A673 (cell line): ENCODE measurements around the gene HCST. TPM values are rescaled to one million over a fixed set of nuclear protein-coding genes. Genes with fewer than 3 reads are reported as not detected.
"Not testable (repeated sequence)": the region's sequence is repeated elsewhere in the genome, so short reads cannot be mapped to it uniquely, and the experiment has no call there.

Experiments used
- BruUV-seq: library from RNA; stranded (reverse); fragments of 400-500 nt; replicated peaks from 2 replicates; lab custom pipeline; 2021; lab: Mats Ljungman, UMichigan
- CTCF ChIA-PET: fragments of 300-600 bp; sonication (Branson Sonifier 250); formaldehyde crosslinking; loops from one replicate; lab custom pipeline; 2022; ENCODE audit warnings: antibody characterized with exemption; lab: Charles Lee
- POLR2A ChIA-PET: fragments of 300-600 bp; sonication (Branson Sonifier 250); formaldehyde crosslinking; loops from one replicate; lab custom pipeline; 2022; ENCODE audit warnings: antibody characterized with exemption; ENCODE audit not compliant: low non-redundant PET; lab: Charles Lee
- DNase-seq: peaks from one replicate; pipeline ENCODE4 v3.0.0-alpha.2; 2015; ENCODE audit warnings: low spot score
- H3K27ac ChIP-seq: fragments of 200-600 bp; sonication (generic); 2 replicates; pipeline ENCODE4 v1.5.1; 2016; ENCODE audit warnings: mixed run types, low read depth, mild to moderate bottlenecking, mixed read lengths, antibody characterized with exemption, low read length; ENCODE audit not compliant: poor library complexity, severe bottlenecking
- H3K27me3 ChIP-seq: fragments of 200-600 bp; sonication (generic); replicated peaks from 2 replicates; pipeline ENCODE4 v1.6.1; 2017; ENCODE audit warnings: mixed run types, low read depth, mild to moderate bottlenecking, mixed read lengths, antibody characterized with exemption, low read length; ENCODE audit not compliant: insufficient read depth, poor library complexity
- H3K36me3 ChIP-seq: fragments of 200-600 bp; sonication (generic); 2 replicates; pipeline ENCODE4 v1.6.1; 2016; ENCODE audit warnings: mixed run types, mild to moderate bottlenecking, mixed read lengths, antibody characterized with exemption, low read length; ENCODE audit not compliant: insufficient read depth, poor library complexity, severe bottlenecking
- H3K4me1 ChIP-seq: fragments of 200-600 bp; sonication (generic); 2 replicates; pipeline ENCODE4 v1.6.1; 2017; ENCODE audit warnings: mixed run types, mild to moderate bottlenecking, mixed read lengths, antibody characterized with exemption, low read length; ENCODE audit not compliant: insufficient read depth, poor library complexity, severe bottlenecking
- H3K4me3 ChIP-seq: fragments of 200-600 bp; sonication (generic); 2 replicates; pipeline ENCODE4 v1.5.1; 2016; ENCODE audit warnings: low read depth, mixed run types, mild to moderate bottlenecking, mixed read lengths, low read length; ENCODE audit not compliant: poor library complexity, severe bottlenecking
- H3K9me3 ChIP-seq: fragments of 200-600 bp; sonication (generic); 2 replicates; pipeline ENCODE4 v1.6.1; 2016; ENCODE audit warnings: mixed run types, low read depth, mild to moderate bottlenecking, mixed read lengths, antibody characterized with exemption, low read length; ENCODE audit not compliant: poor library complexity, severe bottlenecking
- EZH2 ChIP-seq: fragments of 200-600 bp; sonication (generic); IDR thresholded peaks from 2 replicates; pipeline ENCODE4 v1.6.1; 2017; ENCODE audit warnings: borderline replicate concordance, low read depth, mild to moderate bottlenecking, mixed read lengths, antibody characterized with exemption, low read length; ENCODE audit not compliant: poor library complexity, severe bottlenecking
- intact Hi-C: fragments of 100-400 bp; cut with micrococcal nuclease; formaldehyde crosslinking; loops from one replicate; pipeline ENCODE4 v1.10.0; 2022; ENCODE audit not compliant: unreplicated experiment
- total RNA-seq: library from RNA; stranded (reverse); gene quantifications from 2 replicates; pipeline ENCODE4 v1.2.3, GENCODE V29; 2021
- TF ChIP-seq, protein P1 (sequence below): fragments of 300-800, 200-600 bp; sonication (generic); conservative IDR thresholded peaks from 2 replicates; pipeline ENCODE4 v1.5.1; 2017; ENCODE audit warnings: low read depth, mild to moderate bottlenecking, antibody characterized with exemption, low read length, moderate library complexity, mixed read lengths

The HCST gene
- total RNA-seq, 1 experiment from 2014 or later = 4.2 TPM

DNA sequence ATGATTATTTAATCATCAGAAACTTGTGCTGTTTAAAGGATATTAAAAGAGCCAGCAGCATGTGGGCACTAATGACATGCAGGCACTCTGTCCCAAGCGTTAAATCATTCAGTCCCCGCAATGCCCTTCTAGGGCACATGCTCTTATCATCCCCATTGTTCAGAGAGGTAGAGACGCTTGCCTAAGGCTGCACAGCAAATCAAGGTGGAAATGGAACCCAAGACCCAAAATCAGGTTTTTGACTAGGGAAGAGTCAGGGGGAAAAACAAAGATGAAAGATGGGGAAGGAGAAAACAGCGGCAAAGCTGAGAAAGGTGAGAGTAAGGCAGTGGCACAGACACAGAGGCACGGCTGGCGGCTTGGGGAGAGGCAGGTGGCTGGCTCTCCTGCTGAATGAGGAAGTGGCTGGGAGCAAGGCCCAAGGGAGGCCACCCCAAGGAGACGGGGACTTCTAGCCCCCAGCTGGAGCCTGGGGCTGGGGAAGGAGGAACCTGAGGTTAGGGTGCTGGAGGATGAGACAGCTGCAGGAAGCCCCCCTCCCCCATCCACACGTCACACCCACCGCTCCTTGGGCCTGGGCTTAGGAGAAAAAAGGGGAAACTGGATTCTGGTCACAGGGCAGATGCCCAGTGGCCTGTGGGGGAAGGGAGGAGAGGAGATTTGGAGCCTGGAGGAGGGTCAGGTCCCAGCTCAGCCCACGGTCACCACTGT lies 6.8 kb downstream of the HCST start:
- TF ChIP-seq, protein P1, sequence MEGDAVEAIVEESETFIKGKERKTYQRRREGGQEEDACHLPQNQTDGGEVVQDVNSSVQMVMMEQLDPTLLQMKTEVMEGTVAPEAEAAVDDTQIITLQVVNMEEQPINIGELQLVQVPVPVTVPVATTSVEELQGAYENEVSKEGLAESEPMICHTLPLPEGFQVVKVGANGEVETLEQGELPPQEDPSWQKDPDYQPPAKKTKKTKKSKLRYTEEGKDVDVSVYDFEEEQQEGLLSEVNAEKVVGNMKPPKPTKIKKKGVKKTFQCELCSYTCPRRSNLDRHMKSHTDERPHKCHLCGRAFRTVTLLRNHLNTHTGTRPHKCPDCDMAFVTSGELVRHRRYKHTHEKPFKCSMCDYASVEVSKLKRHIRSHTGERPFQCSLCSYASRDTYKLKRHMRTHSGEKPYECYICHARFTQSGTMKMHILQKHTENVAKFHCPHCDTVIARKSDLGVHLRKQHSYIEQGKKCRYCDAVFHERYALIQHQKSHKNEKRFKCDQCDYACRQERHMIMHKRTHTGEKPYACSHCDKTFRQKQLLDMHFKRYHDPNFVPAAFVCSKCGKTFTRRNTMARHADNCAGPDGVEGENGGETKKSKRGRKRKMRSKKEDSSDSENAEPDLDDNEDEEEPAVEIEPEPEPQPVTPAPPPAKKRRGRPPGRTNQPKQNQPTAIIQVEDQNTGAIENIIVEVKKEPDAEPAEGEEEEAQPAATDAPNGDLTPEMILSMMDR = no peak
- TF ChIP-seq EZH2 = no peak
- Histone ChIP-seq H3K9me3 (no peaks in the 10 kb centered on the region), H3K36me3 (no peaks in the 10 kb centered on the region), H3K4me1 (peaks cover under 1% of the 10 kb centered on the region), H3K27ac (no peak overlapping the region), H3K4me3 (no peak overlapping the region), H3K27me3 (no peaks in the 10 kb centered on the region)
- intact Hi-C loops = no loop called here
- ChIA-PET CTCF (no interaction called here), POLR2A (no interaction called here)
- no peak for DNase-seq
- BruUV-seq = no TSS peak

- POLR2A ChIA-PET = no interaction called here
Observed at GRCh38 chr19:35909684-35910035, 7.3 kb downstream of the HCST start.

DNA sequence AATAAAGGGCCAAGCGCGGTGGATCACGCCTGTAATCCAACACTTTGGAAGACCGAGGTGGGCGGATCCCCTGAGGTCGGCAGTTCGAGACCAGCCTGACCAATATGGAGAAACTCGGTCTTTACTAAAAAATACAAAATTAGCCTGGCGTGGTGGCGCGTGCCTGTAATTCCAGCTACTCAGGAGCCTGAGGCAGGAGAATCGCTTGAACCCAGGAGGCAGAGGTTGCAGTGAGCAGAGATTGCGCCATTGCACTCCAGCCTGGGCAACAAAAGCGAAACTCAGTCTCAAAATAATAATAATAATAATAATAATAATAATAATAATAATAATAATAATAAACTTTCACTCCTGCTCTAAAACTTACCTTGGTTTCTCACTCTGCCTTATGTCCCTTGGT lies 8.0 kb downstream of the HCST start:
- H3K9me3 ChIP-seq, H3K36me3 ChIP-seq, BruUV-seq, H3K27me3 ChIP-seq, POLR2A ChIA-PET, H3K27ac ChIP-seq, intact Hi-C loops, H3K4me3 ChIP-seq, CTCF ChIA-PET, DNase-seq, H3K4me1 ChIP-seq: not testable (repeated sequence)

More at GRCh38 chr19:35909684-35910035, 7.3 kb downstream of the HCST start:
- H3K27ac ChIP-seq = no peak overlapping the region
- no peak for DNase-seq
- CTCF ChIA-PET = no interaction called here
- intact Hi-C loops = no loop called here
- H3K4me1 ChIP-seq = no peaks in the 10 kb centered on the region
- H3K4me3 ChIP-seq = no peak overlapping the region
- H3K36me3 ChIP-seq = no peaks in the 10 kb centered on the region
- no peaks in the 10 kb centered on the region for H3K27me3 ChIP-seq
- no peak for TF ChIP-seq EZH2
- TF ChIP-seq, protein P1 = no peak
- BruUV-seq = no TSS peak
- no peaks in the 10 kb centered on the region for H3K9me3 ChIP-seq

DNA sequence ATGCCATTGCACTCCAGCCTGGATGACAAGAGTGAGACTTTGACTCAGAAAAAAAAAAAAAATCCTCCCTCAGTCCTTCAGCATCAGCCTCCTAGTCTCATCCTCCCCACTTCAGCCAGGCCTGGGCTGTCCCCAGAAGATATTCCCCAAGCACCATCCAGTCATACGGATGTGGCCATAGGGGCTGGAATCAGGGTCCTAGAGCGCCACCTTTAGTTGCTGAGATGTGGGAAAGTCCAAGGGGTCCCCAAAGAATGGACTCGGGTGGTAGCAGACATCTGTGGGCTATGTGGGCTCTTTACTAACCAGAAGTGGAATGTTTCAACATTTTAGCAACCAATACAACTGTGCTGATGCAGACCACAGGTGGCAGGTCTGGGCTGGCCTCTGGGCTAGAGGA lies 8.8 kb downstream of the HCST start:
- ChIA-PET POLR2A (no interaction called here), CTCF (no interaction called here)
- DNase-seq = no peak
- intact Hi-C loops = no loop called here
- no peaks in the 10 kb centered on the region for H3K4me1 ChIP-seq
- no peaks in the 10 kb centered on the region for H3K9me3 ChIP-seq
- no peak overlapping the region for H3K27ac ChIP-seq
- no peaks in the 10 kb centered on the region for H3K27me3 ChIP-seq
- no TSS peak for BruUV-seq
- TF ChIP-seq, protein P1 = no peak
- TF ChIP-seq EZH2 = no peak
- H3K4me3 ChIP-seq = no peak overlapping the region
- H3K36me3 ChIP-seq = no peaks in the 10 kb centered on the region
